Esophagus muscularis mucosa (tissue), 3 donors: ENCODE results near the gene CLDN6.

ENCODE experiments used
- POLR2A ChIP-seq: fragments of 450-650 bp; IDR thresholded peaks from one replicate; pipeline ENCODE4 v1.6.1; 2017; ENCODE audit warnings: antibody characterized with exemption, moderate library complexity, mild to moderate bottlenecking, low read depth
- TF ChIP-seq, protein P1 (sequence below), 3 experiments: fragments of 200-600 bp in 2 of 3; fragments of 450-650 bp in 1 of 3; sonication (generic) in 2 of 3; IDR thresholded peaks; one replicate each; pipeline ENCODE4 v1.5.1; 2017 to 2019; ENCODE audit warnings: antibody characterized with exemption in 3 of 3, mild to moderate bottlenecking in 2 of 3, moderate library complexity in 1 of 3

DNA sequence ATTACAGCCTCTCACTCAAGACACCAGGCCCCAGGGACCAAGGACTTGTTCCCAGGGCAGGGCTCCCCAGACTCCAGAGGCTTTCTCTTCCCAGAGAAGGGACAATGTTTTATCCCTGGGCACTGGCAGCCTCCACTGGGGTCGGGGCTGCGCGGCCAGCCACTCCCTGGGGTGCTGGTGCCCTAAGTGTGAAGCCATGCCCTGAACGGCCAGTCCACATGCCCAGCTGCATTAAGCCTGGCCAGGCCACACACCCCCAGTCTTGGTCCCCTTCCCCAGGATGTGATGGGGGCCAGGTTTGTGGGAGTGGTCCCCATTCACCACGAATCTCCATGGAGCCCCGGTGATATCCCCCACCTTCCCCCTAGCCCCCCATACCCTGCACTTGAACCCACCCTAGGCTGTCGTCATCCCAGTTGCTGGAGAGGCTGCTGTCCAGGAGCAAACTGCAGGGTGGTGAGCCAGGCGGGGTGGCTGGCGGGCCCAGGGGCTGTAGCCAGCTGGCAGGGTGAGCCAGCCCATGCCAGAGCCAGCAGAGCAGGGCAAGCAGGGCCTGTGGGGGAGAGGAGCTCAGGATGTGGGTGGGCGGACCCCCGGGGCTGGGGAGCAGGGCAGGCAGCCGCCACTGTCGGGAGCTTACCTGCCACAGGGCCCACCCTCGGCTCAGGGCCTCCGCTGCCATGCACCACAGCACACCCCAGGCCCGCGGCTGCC, 44.2 kb downstream of the CLDN6 start:
- TF ChIP-seq, protein P1, sequence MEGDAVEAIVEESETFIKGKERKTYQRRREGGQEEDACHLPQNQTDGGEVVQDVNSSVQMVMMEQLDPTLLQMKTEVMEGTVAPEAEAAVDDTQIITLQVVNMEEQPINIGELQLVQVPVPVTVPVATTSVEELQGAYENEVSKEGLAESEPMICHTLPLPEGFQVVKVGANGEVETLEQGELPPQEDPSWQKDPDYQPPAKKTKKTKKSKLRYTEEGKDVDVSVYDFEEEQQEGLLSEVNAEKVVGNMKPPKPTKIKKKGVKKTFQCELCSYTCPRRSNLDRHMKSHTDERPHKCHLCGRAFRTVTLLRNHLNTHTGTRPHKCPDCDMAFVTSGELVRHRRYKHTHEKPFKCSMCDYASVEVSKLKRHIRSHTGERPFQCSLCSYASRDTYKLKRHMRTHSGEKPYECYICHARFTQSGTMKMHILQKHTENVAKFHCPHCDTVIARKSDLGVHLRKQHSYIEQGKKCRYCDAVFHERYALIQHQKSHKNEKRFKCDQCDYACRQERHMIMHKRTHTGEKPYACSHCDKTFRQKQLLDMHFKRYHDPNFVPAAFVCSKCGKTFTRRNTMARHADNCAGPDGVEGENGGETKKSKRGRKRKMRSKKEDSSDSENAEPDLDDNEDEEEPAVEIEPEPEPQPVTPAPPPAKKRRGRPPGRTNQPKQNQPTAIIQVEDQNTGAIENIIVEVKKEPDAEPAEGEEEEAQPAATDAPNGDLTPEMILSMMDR (IDR thresholded peaks at IDR 0.05): no peak
- TF ChIP-seq POLR2A: no peak
